ENCODE measurements around the gene RNF223. TPM values are rescaled to one million over a fixed set of nuclear protein-coding genes. Genes with fewer than 3 reads are reported as not detected.

Gene RNF223
- total and polyA plus RNA-seq, 3 experiments from 2014 or later: not detected

- Mint-ChIP-seq H3K4me3 (peak overlapping the region in 3 of 7 donors; percentile 8 to 87 (median 28)), H3K4me1 (peaks cover 6 to 20% (median 10%) of the 10 kb centered on the region in 3 donors), H3K36me3 (no peaks in the 10 kb centered on the region), H3K9me3 (peaks cover 0 to 2% (median 0%) of the 10 kb centered on the region in 5 donors), H3K27ac (no peak overlapping the region), H3K27me3 (peaks cover 11 to 33% of the 10 kb centered on the region in 2 donors)
- POLR2A ChIA-PET: interaction anchor here (0.6 kb wide), 1 partner anchor 96 kb away, joined by 7 read pairs; no protein-coding TSS in a partner anchor
- Histone ChIP-seq H3K27ac (ENCODE audit: low read depth, low read length) (no peak overlapping the region), H3K4me3 (ENCODE audit: low read length) (no peak overlapping the region), H3K36me3 (ENCODE audit: insufficient read depth, low read length) (no peaks in the 10 kb centered on the region), H3K27me3 (ENCODE audit: insufficient read depth, low read length, poor library complexity, severe bottlenecking) (peaks cover 12% of the 10 kb centered on the region), H3K9me3 (ENCODE audit: low read length) (no peaks in the 10 kb centered on the region), H3K4me1 (ENCODE audit: insufficient read depth, low read length) (peaks cover 17% of the 10 kb centered on the region)
- DNase-seq: no peak
- CTCF ChIA-PET: interaction anchor here (1.6 kb wide), 1 partner anchor 25 kb away, joined by 5 read pairs; no protein-coding TSS in a partner anchor
Measured at GRCh38 chr1:1038694-1039093, 35.4 kb downstream of the RNF223 start.

GRCh38 chr1:1037366-1038327 is 36.5 kb downstream of the RNF223 start:
- Histone ChIP-seq H3K36me3 (ENCODE audit: insufficient read depth, low read length) (no peaks in the 10 kb centered on the region), H3K27ac (ENCODE audit: low read depth, low read length) (no peak overlapping the region), H3K9me3 (ENCODE audit: low read length) (no peaks in the 10 kb centered on the region), H3K27me3 (ENCODE audit: insufficient read depth, low read length, poor library complexity, severe bottlenecking) (peaks cover 13% of the 10 kb centered on the region), H3K4me1 (ENCODE audit: insufficient read depth, low read length) (peaks cover 22% of the 10 kb centered on the region), H3K4me3 (ENCODE audit: low read length) (no peak overlapping the region)
- no peaks in the 10 kb centered on the region for H3K36me3 Mint-ChIP-seq
- ChIA-PET POLR2A (no interaction called here), CTCF (interaction anchor here (1.6 kb wide), 1 partner anchor 26 kb away, joined by 5 read pairs; no protein-coding TSS in a partner anchor)
- H3K4me3 Mint-ChIP-seq: no peak overlapping the region
- H3K4me1 Mint-ChIP-seq: peaks cover 6 to 20% (median 10%) of the 10 kb centered on the region in 3 donors
- H3K27ac Mint-ChIP-seq: peak overlapping the region in 1 of 8 donors; percentile 70
- peaks cover 12 to 33% of the 10 kb centered on the region in 2 donors for H3K27me3 Mint-ChIP-seq
- no peak for DNase-seq
- peaks cover 0 to 2% (median 0%) of the 10 kb centered on the region in 5 donors for H3K9me3 Mint-ChIP-seq

- CTCF ChIA-PET: no interaction called here
Measured at GRCh38 chr1:1035291-1035943, 38.7 kb downstream of the RNF223 start.

GRCh38 chr1:1034439-1034781 is 39.7 kb downstream of the RNF223 start:
- H3K4me3 Mint-ChIP-seq: peak overlapping the region in 4 of 7 donors; percentile 38 to 85 (median 58)
- H3K27ac Mint-ChIP-seq: no peak overlapping the region
- peaks cover 19 to 39% of the 10 kb centered on the region in 2 donors for H3K27me3 Mint-ChIP-seq
- peaks cover 2 to 17% (median 8%) of the 10 kb centered on the region in 3 donors for H3K4me1 Mint-ChIP-seq
- no peak overlapping the region for H3K27ac ChIP-seq (ENCODE audit: low read depth, low read length)
- H3K4me3 ChIP-seq (ENCODE audit: low read length): no peak overlapping the region
- peaks cover 15% of the 10 kb centered on the region for H3K4me1 ChIP-seq (ENCODE audit: insufficient read depth, low read length)
- H3K36me3 ChIP-seq (ENCODE audit: insufficient read depth, low read length): no peaks in the 10 kb centered on the region
- no peaks in the 10 kb centered on the region for H3K9me3 ChIP-seq (ENCODE audit: low read length)
- POLR2A ChIA-PET: interaction anchor here (0.6 kb wide), 1 partner anchor 55 kb away, joined by 3 read pairs; no protein-coding TSS in a partner anchor
- H3K36me3 Mint-ChIP-seq: no peaks in the 10 kb centered on the region
- H3K27me3 ChIP-seq (ENCODE audit: insufficient read depth, low read length, poor library complexity, severe bottlenecking): peaks cover 24% of the 10 kb centered on the region
- CTCF ChIA-PET: no interaction called here
- no peak for DNase-seq
- H3K9me3 Mint-ChIP-seq: peaks cover 0 to 2% (median 0%) of the 10 kb centered on the region in 5 donors

More at GRCh38 chr1:1035291-1035943, 38.7 kb downstream of the RNF223 start:
- Mint-ChIP-seq H3K36me3 (no peaks in the 10 kb centered on the region), H3K4me3 (peak overlapping the region in 3 of 7 donors; percentile 25 to 89 (median 28)), H3K27ac (no peak overlapping the region), H3K9me3 (peaks cover 0 to 2% (median 0%) of the 10 kb centered on the region in 5 donors), H3K27me3 (peaks cover 19 to 42% of the 10 kb centered on the region in 2 donors), H3K4me1 (peaks cover 6 to 25% (median 13%) of the 10 kb centered on the region in 3 donors)
- no peak overlapping the region for H3K4me3 ChIP-seq (ENCODE audit: low read length)
- H3K4me1 ChIP-seq (ENCODE audit: insufficient read depth, low read length): peaks cover 25% of the 10 kb centered on the region
- POLR2A ChIA-PET: no interaction called here
- DNase-seq: no peak
- H3K36me3 ChIP-seq (ENCODE audit: insufficient read depth, low read length): no peaks in the 10 kb centered on the region
- no peak overlapping the region for H3K27ac ChIP-seq (ENCODE audit: low read depth, low read length)
- peaks cover 24% of the 10 kb centered on the region for H3K27me3 ChIP-seq (ENCODE audit: insufficient read depth, low read length, poor library complexity, severe bottlenecking)
- no peaks in the 10 kb centered on the region for H3K9me3 ChIP-seq (ENCODE audit: low read length)

GRCh38 chr1:1033731-1034438 is 40.2 kb downstream of the RNF223 start:
- no peak overlapping the region for H3K4me3 ChIP-seq (ENCODE audit: low read length)
- peaks cover 10% of the 10 kb centered on the region for H3K4me1 ChIP-seq (ENCODE audit: insufficient read depth, low read length)
- Mint-ChIP-seq H3K27me3 (peaks cover 19 to 34% of the 10 kb centered on the region in 2 donors), H3K4me1 (peaks cover 0 to 11% (median 6%) of the 10 kb centered on the region in 3 donors), H3K36me3 (no peaks in the 10 kb centered on the region), H3K9me3 (peaks cover 0 to 2% (median 0%) of the 10 kb centered on the region in 5 donors), H3K4me3 (peak overlapping the region in 2 of 7 donors; percentile 41 to 85), H3K27ac (no peak overlapping the region)
- no peak for DNase-seq
- no peaks in the 10 kb centered on the region for H3K36me3 ChIP-seq (ENCODE audit: insufficient read depth, low read length)
- POLR2A ChIA-PET: interaction anchor here (0.6 kb wide), 1 partner anchor 56 kb away, joined by 3 read pairs; no protein-coding TSS in a partner anchor
- no peaks in the 10 kb centered on the region for H3K9me3 ChIP-seq (ENCODE audit: low read length)
- CTCF ChIA-PET: interaction anchor here (0.9 to 1.9 kb wide), 2 partner anchors 20 to 30 kb away, joined by 3 to 6 read pairs; partner anchors contain the start of gene ISG15
- H3K27ac ChIP-seq (ENCODE audit: low read depth, low read length): no peak overlapping the region
- peaks cover 22% of the 10 kb centered on the region for H3K27me3 ChIP-seq (ENCODE audit: insufficient read depth, low read length, poor library complexity, severe bottlenecking)

- Mint-ChIP-seq H3K9me3 (peaks cover 0 to 2% (median 0%) of the 10 kb centered on the region in 5 donors), H3K27ac (no peak overlapping the region), H3K4me3 (peak overlapping the region in 4 of 7 donors; percentile 45 to 78 (median 54)), H3K27me3 (peaks cover 17 to 27% of the 10 kb centered on the region in 2 donors), H3K4me1 (peaks cover 0 to 5% (median 3%) of the 10 kb centered on the region in 3 donors), H3K36me3 (no peaks in the 10 kb centered on the region)
- peak; percentile 77 to 89 (median 82) for DNase-seq
- peaks cover 21% of the 10 kb centered on the region for H3K27me3 ChIP-seq (ENCODE audit: insufficient read depth, low read length, poor library complexity, severe bottlenecking)
- no peak overlapping the region for H3K27ac ChIP-seq (ENCODE audit: low read depth, low read length)
- CTCF ChIA-PET: interaction anchor here (0.9 to 1.9 kb wide), 2 partner anchors 19 to 31 kb away, joined by 3 to 6 read pairs; partner anchors contain the start of gene ISG15
- H3K36me3 ChIP-seq (ENCODE audit: insufficient read depth, low read length): no peaks in the 10 kb centered on the region
- no peak overlapping the region for H3K4me3 ChIP-seq (ENCODE audit: low read length)
- POLR2A ChIA-PET: no interaction called here
- peaks cover 9% of the 10 kb centered on the region for H3K4me1 ChIP-seq (ENCODE audit: insufficient read depth, low read length)
- H3K9me3 ChIP-seq (ENCODE audit: low read length): no peaks in the 10 kb centered on the region
Measured at GRCh38 chr1:1033009-1033587, 41.0 kb downstream of the RNF223 start.

GRCh38 chr1:1032424-1032823 is 41.7 kb downstream of the RNF223 start:
- Histone ChIP-seq H3K27me3 (ENCODE audit: insufficient read depth, low read length, poor library complexity, severe bottlenecking) (peaks cover 21% of the 10 kb centered on the region), H3K27ac (ENCODE audit: low read depth, low read length) (no peak overlapping the region), H3K4me1 (ENCODE audit: insufficient read depth, low read length) (peaks cover 9% of the 10 kb centered on the region), H3K9me3 (ENCODE audit: low read length) (no peaks in the 10 kb centered on the region), H3K36me3 (ENCODE audit: insufficient read depth, low read length) (no peaks in the 10 kb centered on the region), H3K4me3 (ENCODE audit: low read length) (no peak overlapping the region)
- no peaks in the 10 kb centered on the region for H3K36me3 Mint-ChIP-seq
- peaks cover 0 to 5% (median 3%) of the 10 kb centered on the region in 3 donors for H3K4me1 Mint-ChIP-seq
- DNase-seq: no peak
- POLR2A ChIA-PET: interaction anchor here (0.6 kb wide), 1 partner anchor 37 kb away, joined by 6 read pairs; no protein-coding TSS in a partner anchor
- CTCF ChIA-PET: interaction anchor here (0.8 to 1.9 kb wide), 2 partner anchors 19 to 31 kb away, joined by 3 to 6 read pairs; partner anchors contain the start of gene ISG15
- H3K27me3 Mint-ChIP-seq: peaks cover 17 to 22% of the 10 kb centered on the region in 2 donors
- H3K27ac Mint-ChIP-seq: peak overlapping the region in 2 of 8 donors; percentile 8 to 47
- peak overlapping the region in 5 of 7 donors; percentile 15 to 69 (median 37) for H3K4me3 Mint-ChIP-seq
- H3K9me3 Mint-ChIP-seq: peaks cover 0 to 2% (median 0%) of the 10 kb centered on the region in 5 donors

Data from CD8-positive, alpha-beta memory T cell (primary cell).